GM12873 (cell line): Measurements from ENCODE around the gene PSPC1.

Experiments used
- CTCF ChIP-seq: IDR thresholded peaks from 2 replicates; pipeline ENCODE4 v1.5.1; 2012; ENCODE audit warnings: low read depth, mild to moderate bottlenecking, moderate library complexity, low read length, control low read depth; ENCODE audit not compliant: insufficient read depth; ENCODE audit errors: missing control alignments

PSPC1 gene

GRCh38 chr13:19810151-19810550, 27.4 kb upstream of the PSPC1 start:
- no peak for TF ChIP-seq CTCF

GRCh38 chr13:19805765-19806164, 23.0 kb upstream of the PSPC1 start:
- no peak for TF ChIP-seq CTCF

- no peak for TF ChIP-seq CTCF
Observed at GRCh38 chr13:19795956-19796355, 13.2 kb upstream of the PSPC1 start.

GRCh38 chr13:19794631-19795030, 11.9 kb upstream of the PSPC1 start:
- no peak for TF ChIP-seq CTCF

GRCh38 chr13:19791953-19792537, 9.3 kb upstream of the PSPC1 start:
- no peak for TF ChIP-seq CTCF

- TF ChIP-seq CTCF = no peak
Observed at GRCh38 chr13:19782049-19782726, 557 bp downstream of the PSPC1 start.

- TF ChIP-seq CTCF = no peak
Observed at GRCh38 chr13:19781526-19781925, 1.2 kb downstream of the PSPC1 start.

GRCh38 chr13:19772306-19772705, 10.4 kb downstream of the PSPC1 start:
- no peak for TF ChIP-seq CTCF
